H9 (cell line): ENCODE data around the gene TMEM272. TPM values are rescaled to one million over a fixed set of nuclear protein-coding genes. Genes with fewer than 3 reads are reported as not detected.

Source experiments
- DNase-seq: peaks from one replicate; pipeline ENCODE4 v3.0.0-alpha.2; 2017
- H2AFZ ChIP-seq: one replicate; pipeline ENCODE4 v1.6.1; 2013; ENCODE audit warnings: mild to moderate bottlenecking, low read length, control low read depth, moderate library complexity
- H2AK5ac ChIP-seq: 2 replicates; pipeline ENCODE4 v1.6.1; 2013; ENCODE audit warnings: low read length, control low read depth, mixed read lengths; ENCODE audit not compliant: insufficient read length
- H2BK120ac ChIP-seq: one replicate; pipeline ENCODE4 v1.6.1; 2013; ENCODE audit warnings: low read depth, mild to moderate bottlenecking, low read length, control low read depth, inconsistent platforms; ENCODE audit not compliant: poor library complexity, severe bottlenecking
- H2BK12ac ChIP-seq: 2 replicates; pipeline ENCODE4 v1.6.1; 2013; ENCODE audit warnings: low read length, control low read depth, mixed read lengths, low read depth; ENCODE audit not compliant: insufficient read length
- H2BK15ac ChIP-seq: 2 replicates; pipeline ENCODE4 v1.6.1; 2013; ENCODE audit warnings: low read depth, low read length, control low read depth
- H2BK20ac ChIP-seq: one replicate; pipeline ENCODE4 v1.6.1; 2013; ENCODE audit warnings: low read depth, mild to moderate bottlenecking, low read length, control low read depth, inconsistent platforms; ENCODE audit not compliant: poor library complexity, severe bottlenecking
- H2BK5ac ChIP-seq: 2 replicates; pipeline ENCODE4 v1.6.1; 2013; ENCODE audit warnings: low read length, control low read depth, mixed read lengths; ENCODE audit not compliant: insufficient read length
- H3K14ac ChIP-seq: 2 replicates; pipeline ENCODE4 v1.6.1; 2013; ENCODE audit warnings: low read length, control low read depth; ENCODE audit not compliant: insufficient read depth
- H3K18ac ChIP-seq: 2 replicates; pipeline ENCODE4 v1.6.1; 2013; ENCODE audit warnings: low read depth, mild to moderate bottlenecking, mixed read lengths, low read length, control low read depth; ENCODE audit not compliant: insufficient read length
- H3K23ac ChIP-seq: 2 replicates; pipeline ENCODE4 v1.6.1; 2013; ENCODE audit warnings: low read length, control low read depth, mixed read lengths, low read depth; ENCODE audit not compliant: insufficient read length
- H3K23me2 ChIP-seq: 2 replicates; pipeline ENCODE4 v1.6.1; 2013; ENCODE audit warnings: low read depth, mild to moderate bottlenecking, mixed read lengths, low read length, control low read depth; ENCODE audit not compliant: insufficient read length, poor library complexity, severe bottlenecking
- H3K27ac ChIP-seq: 2 replicates; pipeline ENCODE4 v1.5.1; 2013; ENCODE audit warnings: low read length, control low read depth, mixed read lengths, low read depth; ENCODE audit not compliant: insufficient read length
- H3K27me3 ChIP-seq: 2 replicates; pipeline ENCODE4 v1.6.1; 2013; ENCODE audit warnings: low read length, control low read depth, inconsistent platforms; ENCODE audit not compliant: insufficient read depth
- H3K4ac ChIP-seq: 2 replicates; pipeline ENCODE4 v1.6.1; 2013; ENCODE audit warnings: low read depth, mild to moderate bottlenecking, control low read depth, inconsistent platforms, low read length, moderate library complexity
- H3K4me1 ChIP-seq: 2 replicates; pipeline ENCODE4 v1.6.1; 2013; ENCODE audit warnings: low read length, control low read depth, inconsistent platforms; ENCODE audit not compliant: insufficient read depth
- H3K4me2 ChIP-seq: 2 replicates; pipeline ENCODE4 v1.6.1; 2013; ENCODE audit warnings: low read length, control low read depth, mixed read lengths; ENCODE audit not compliant: insufficient read length, insufficient read depth
- H3K56ac ChIP-seq: 2 replicates; pipeline ENCODE4 v1.6.1; 2013; ENCODE audit warnings: low read depth, mild to moderate bottlenecking, mixed read lengths, low read length, control low read depth; ENCODE audit not compliant: insufficient read length
- H3K79me1 ChIP-seq: 2 replicates; pipeline ENCODE4 v1.6.1; 2013; ENCODE audit warnings: low read depth, mild to moderate bottlenecking, moderate library complexity, low read length, control low read depth, inconsistent platforms; ENCODE audit not compliant: insufficient read depth, poor library complexity, severe bottlenecking
- H3K79me2 ChIP-seq: 2 replicates; pipeline ENCODE4 v1.6.1; 2013; ENCODE audit warnings: low read length, control low read depth, inconsistent platforms; ENCODE audit not compliant: insufficient read depth
- H3K9ac ChIP-seq: 2 replicates; pipeline ENCODE4 v1.6.1; 2013; ENCODE audit warnings: low read length, control low read depth, mixed read lengths; ENCODE audit not compliant: insufficient read length; ENCODE audit errors: extremely low read depth
- H3K9me3 ChIP-seq: one replicate; pipeline ENCODE4 v1.6.1; 2013; ENCODE audit warnings: low read depth, low read length, inconsistent platforms; ENCODE audit not compliant: control insufficient read depth
- H3T11ph ChIP-seq: one replicate; pipeline ENCODE4 v1.6.1; 2013; ENCODE audit warnings: mild to moderate bottlenecking, low read length, control low read depth, inconsistent platforms
- H4K20me1 ChIP-seq: one replicate; pipeline ENCODE4 v1.6.1; 2013; ENCODE audit not compliant: control insufficient read depth, insufficient read length, insufficient read depth
- H4K5ac ChIP-seq: 2 replicates; pipeline ENCODE4 v1.6.1; 2013; ENCODE audit warnings: low read depth, mild to moderate bottlenecking, mixed read lengths, low read length, control low read depth; ENCODE audit not compliant: insufficient read length
- H4K8ac ChIP-seq: replicated peaks from 2 replicates; pipeline ENCODE4 v1.6.1; 2013; ENCODE audit warnings: low read length, control low read depth, mixed read lengths, low read depth; ENCODE audit not compliant: insufficient read length
- H4K91ac ChIP-seq: 2 replicates; pipeline ENCODE4 v1.6.1; 2013; ENCODE audit warnings: low read depth, mild to moderate bottlenecking, moderate library complexity, mixed read lengths, low read length, control low read depth; ENCODE audit not compliant: insufficient read length
- H3K27ac Mint-ChIP-seq, 3 experiments: 2 replicates in 2 of 3; 3 replicates in 1 of 3; pipeline ENCODE4 v1.8.0; 2020 to 2021; ENCODE audit warnings: mixed read lengths in 3 of 3, mild to moderate bottlenecking in 1 of 3, moderate library complexity in 1 of 3
- H3K27me3 Mint-ChIP-seq: 2 replicates; pipeline ENCODE4 v1.8.0; 2021; ENCODE audit warnings: low read depth, mild to moderate bottlenecking, moderate library complexity, mixed read lengths
- H3K36me3 Mint-ChIP-seq, 3 experiments: 2 replicates in 2 of 3; 3 replicates in 1 of 3; pipeline ENCODE4 v1.8.0; 2020 to 2021; ENCODE audit warnings: low read depth in 3 of 3, mixed read lengths in 3 of 3; ENCODE audit not compliant: insufficient read depth in 1 of 3
- H3K4me1 Mint-ChIP-seq, 2 experiments: 2 replicates each; pipeline ENCODE4 v1.8.0; 2020; ENCODE audit warnings: mixed read lengths in 2 of 2
- H3K4me3 Mint-ChIP-seq, 2 experiments: 2 replicates in 1 of 2; 3 replicates in 1 of 2; pipeline ENCODE4 v1.8.0; 2020 to 2021; ENCODE audit warnings: mild to moderate bottlenecking in 2 of 2, mixed read lengths in 2 of 2, moderate library complexity in 1 of 2
- H3K9me3 Mint-ChIP-seq, 2 experiments: 2 replicates in 1 of 2; 3 replicates in 1 of 2; pipeline ENCODE4 v1.8.0; 2020; ENCODE audit warnings: mild to moderate bottlenecking in 2 of 2, mixed read lengths in 2 of 2, moderate library complexity in 1 of 2
- CTCF ChIP-seq: fragments of 200-600 bp; sonication (generic); conservative IDR thresholded peaks from 3 replicates; pipeline ENCODE4 v1.8.0; 2021; ENCODE audit warnings: antibody characterized with exemption, mild to moderate bottlenecking
- WGBS: extraction: QIAGEN DNeasy Blood & Tissue Kit; methylation state at CpG from one replicate; pipeline ENCODE4 v1.1.7; 2013; ENCODE audit warnings: missing lambda C conversion rate, low lambda C conversion rate, mixed read lengths; ENCODE audit not compliant: insufficient read length; ENCODE audit errors: extremely low coverage; 5-methylcytosine and 5-hydroxymethylcytosine counted together
- total RNA-seq: library from RNA; stranded (reverse); gene quantifications from 2 replicates; pipeline ENCODE4 v1.2.1, GENCODE V29; 2021

The TMEM272 gene
- total RNA-seq, 1 experiment from 2014 or later = not detected

- no peak overlapping the region for H2BK5ac ChIP-seq
- peaks cover 38 to 46% of the 10 kb centered on the region in 2 experiments for H3K4me1 Mint-ChIP-seq
These were observed 47.1 kb downstream of the TMEM272 start for GRCh38 chr13:51797664-51798488.

More at GRCh38 chr13:51797664-51798488, 47.1 kb downstream of the TMEM272 start:
- Mint-ChIP-seq H3K36me3 (peaks cover 0 to 7% (median 2%) of the 10 kb centered on the region in 3 experiments; a peak in 3 of 7 replicates), H3K27ac (no peak overlapping the region), H3K9me3 (no peaks in the 10 kb centered on the region), H3K27me3 (no peaks in the 10 kb centered on the region), H3K4me3 (no peak overlapping the region)
- no peaks in the 10 kb centered on the region for H4K20me1 ChIP-seq
- WGBS = no CpG with 5 or more reads among the region's 12 CpGs
- no peak overlapping the region for H2AK5ac ChIP-seq
- H3K27ac ChIP-seq = no peak overlapping the region
- no peak overlapping the region for H3K14ac ChIP-seq
- H3K79me2 ChIP-seq = no peaks in the 10 kb centered on the region
- no peak overlapping the region for H4K91ac ChIP-seq
- H2BK12ac ChIP-seq = no peak overlapping the region
- H3K4ac ChIP-seq = no peak overlapping the region
- no peak overlapping the region for H3K23ac ChIP-seq
- H2AFZ ChIP-seq = no peak overlapping the region
- H3T11ph ChIP-seq = no peak overlapping the region
- no peak overlapping the region for H3K9ac ChIP-seq
- no peaks in the 10 kb centered on the region for H3K23me2 ChIP-seq
- H3K27me3 ChIP-seq = no peaks in the 10 kb centered on the region
- no peak overlapping the region for H3K4me2 ChIP-seq
- no peak overlapping the region for H2BK15ac ChIP-seq
- H4K8ac ChIP-seq = no peak overlapping the region
- no peaks in the 10 kb centered on the region for H3K79me1 ChIP-seq
- H2BK20ac ChIP-seq = no peak overlapping the region
- no peaks in the 10 kb centered on the region; the same call in 1 of the 2 replicates for H3K4me1 ChIP-seq
- H3K18ac ChIP-seq = no peak overlapping the region
- H4K5ac ChIP-seq = no peak overlapping the region
- H3K56ac ChIP-seq = no peak overlapping the region
- TF ChIP-seq CTCF = peak; percentile 79
- DNase-seq = peak; percentile 83
- H2BK120ac ChIP-seq = no peak overlapping the region
- no peaks in the 10 kb centered on the region for H3K9me3 ChIP-seq
